ENCODE results near the gene AXL.

AXL gene

DNA sequence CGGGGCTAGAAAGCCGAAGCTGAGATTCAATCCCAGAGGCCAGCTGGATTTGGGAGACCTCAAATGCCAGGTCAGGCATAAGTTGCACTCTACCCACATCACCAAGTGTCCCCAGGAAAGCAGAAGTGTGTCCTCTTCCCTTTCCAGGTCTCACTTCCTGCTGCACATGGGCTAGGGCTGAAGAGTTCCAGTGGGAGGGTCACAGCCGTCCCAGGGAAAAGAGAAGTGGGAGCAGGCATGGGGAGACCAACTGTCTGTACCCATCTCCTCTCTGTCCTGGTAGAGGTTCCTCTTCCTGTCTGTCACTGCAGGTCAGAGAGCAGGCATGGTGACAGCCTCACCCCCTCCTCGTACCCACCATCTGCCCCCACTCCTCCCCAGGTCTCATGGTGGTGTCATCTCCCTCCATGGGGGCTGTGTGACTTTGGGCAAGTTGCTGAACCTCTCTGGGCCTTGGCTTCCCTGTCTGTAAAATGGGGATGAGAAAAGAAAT lies 14.8 kb downstream of the AXL start:
- DNase-seq (ENCODE audit: low spot score), result no peak
- TF ChIP-seq, protein P1, sequence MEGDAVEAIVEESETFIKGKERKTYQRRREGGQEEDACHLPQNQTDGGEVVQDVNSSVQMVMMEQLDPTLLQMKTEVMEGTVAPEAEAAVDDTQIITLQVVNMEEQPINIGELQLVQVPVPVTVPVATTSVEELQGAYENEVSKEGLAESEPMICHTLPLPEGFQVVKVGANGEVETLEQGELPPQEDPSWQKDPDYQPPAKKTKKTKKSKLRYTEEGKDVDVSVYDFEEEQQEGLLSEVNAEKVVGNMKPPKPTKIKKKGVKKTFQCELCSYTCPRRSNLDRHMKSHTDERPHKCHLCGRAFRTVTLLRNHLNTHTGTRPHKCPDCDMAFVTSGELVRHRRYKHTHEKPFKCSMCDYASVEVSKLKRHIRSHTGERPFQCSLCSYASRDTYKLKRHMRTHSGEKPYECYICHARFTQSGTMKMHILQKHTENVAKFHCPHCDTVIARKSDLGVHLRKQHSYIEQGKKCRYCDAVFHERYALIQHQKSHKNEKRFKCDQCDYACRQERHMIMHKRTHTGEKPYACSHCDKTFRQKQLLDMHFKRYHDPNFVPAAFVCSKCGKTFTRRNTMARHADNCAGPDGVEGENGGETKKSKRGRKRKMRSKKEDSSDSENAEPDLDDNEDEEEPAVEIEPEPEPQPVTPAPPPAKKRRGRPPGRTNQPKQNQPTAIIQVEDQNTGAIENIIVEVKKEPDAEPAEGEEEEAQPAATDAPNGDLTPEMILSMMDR (IDR thresholded peaks at IDR 0.05; ENCODE audit: extremely low read depth, insufficient read depth, missing control alignments), result no peak
- in situ Hi-C loops (cut with MboI; ENCODE audit: low pct_unique_long_range_greater_than_20kb, low sequenced_read_pairs, unreplicated experiment), result no loop called here

DNA sequence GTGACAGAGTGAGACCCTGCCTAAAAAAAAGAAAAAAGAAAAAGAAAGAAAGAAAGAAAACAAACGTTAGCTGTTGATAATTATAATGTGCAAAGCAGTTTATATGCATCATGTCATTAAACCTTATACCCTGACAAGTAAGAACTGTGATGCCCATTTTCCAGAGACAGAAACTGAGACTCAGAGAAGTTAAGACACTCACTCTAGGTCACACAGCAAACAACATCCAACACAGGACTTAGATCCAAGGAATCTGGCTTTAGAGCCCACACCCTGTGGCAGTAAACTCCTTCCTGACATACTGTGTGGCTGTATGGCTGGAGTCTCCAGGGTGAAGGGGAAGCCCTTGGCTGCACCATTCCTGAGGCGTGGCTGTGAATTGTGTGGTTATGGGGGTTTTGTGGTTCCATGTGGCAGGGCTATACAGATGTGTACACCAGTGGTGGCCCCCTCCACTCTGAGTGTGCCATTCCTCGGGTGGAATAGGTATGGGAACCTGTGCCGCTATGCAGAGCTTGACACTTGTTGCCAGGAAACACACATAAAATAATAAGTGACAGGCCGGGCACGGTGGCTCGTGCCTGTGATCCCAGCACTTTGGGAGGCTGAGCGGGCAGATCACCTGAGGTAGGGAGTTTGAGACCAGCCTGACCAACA lies 15.6 kb downstream of the AXL start:
- in situ Hi-C loops (cut with MboI; ENCODE audit: low pct_unique_long_range_greater_than_20kb, low sequenced_read_pairs, unreplicated experiment), result no loop called here
- TF ChIP-seq, protein P1 (IDR thresholded peaks at IDR 0.05; ENCODE audit: extremely low read depth, insufficient read depth, missing control alignments), result no peak
- DNase-seq (ENCODE audit: low spot score), result no peak

DNA sequence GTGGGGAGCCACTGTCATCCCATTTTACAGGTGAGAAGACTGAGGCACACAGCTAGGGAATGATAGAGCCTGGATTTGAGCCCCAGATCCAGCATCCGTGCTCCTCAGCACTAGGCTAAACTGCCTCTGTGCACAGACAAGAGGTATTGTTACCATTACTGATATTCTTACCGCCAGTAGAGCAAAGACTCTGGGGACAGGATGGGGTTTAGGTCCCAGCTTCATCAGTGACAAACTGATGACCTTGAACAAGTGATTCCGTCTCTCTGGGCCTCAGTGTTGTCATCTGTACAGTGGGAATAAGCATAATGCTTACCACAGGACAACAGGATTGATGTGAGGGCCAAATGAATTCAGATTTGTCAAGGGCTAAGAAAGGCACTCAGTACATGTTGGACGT lies 16.5 kb downstream of the AXL start:
- DNase-seq (ENCODE audit: low spot score), result no peak
- TF ChIP-seq, protein P1 (IDR thresholded peaks at IDR 0.05; ENCODE audit: extremely low read depth, insufficient read depth, missing control alignments), result no peak
- in situ Hi-C loops (cut with MboI; ENCODE audit: low pct_unique_long_range_greater_than_20kb, low sequenced_read_pairs, unreplicated experiment), result no loop called here

- TF ChIP-seq, protein P1 (IDR thresholded peaks at IDR 0.05; ENCODE audit: extremely low read depth, insufficient read depth, missing control alignments), result no peak
- no peak for DNase-seq (ENCODE audit: low spot score)
- in situ Hi-C loops (cut with MboI; ENCODE audit: low pct_unique_long_range_greater_than_20kb, low sequenced_read_pairs, unreplicated experiment), result no loop called here
Measured at GRCh38 chr19:41238244-41238643, 19.2 kb downstream of the AXL start.

DNA sequence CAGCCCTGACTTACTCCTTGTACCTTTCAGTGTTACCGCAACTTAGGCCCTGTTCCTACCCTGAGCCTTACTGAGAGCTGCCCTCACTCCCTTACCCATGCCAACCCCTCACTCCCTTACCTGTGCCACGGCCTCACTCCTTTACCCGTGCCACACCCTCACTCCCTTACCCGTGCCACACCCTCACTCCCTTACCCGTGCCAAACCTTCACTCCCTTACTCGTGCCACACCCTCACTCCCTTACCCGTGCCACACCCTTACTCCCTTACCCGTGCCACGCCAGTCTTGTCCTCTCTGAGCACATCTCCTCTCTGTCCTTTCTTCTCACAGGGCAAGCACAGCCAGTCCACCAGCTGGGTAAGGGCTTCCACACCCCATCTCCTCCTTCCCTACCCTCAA lies 20.3 kb downstream of the AXL start:
- TF ChIP-seq, protein P1 (IDR thresholded peaks at IDR 0.05; ENCODE audit: extremely low read depth, insufficient read depth, missing control alignments), result no peak
- in situ Hi-C loops (cut with MboI; ENCODE audit: low pct_unique_long_range_greater_than_20kb, low sequenced_read_pairs, unreplicated experiment), result no loop called here
- no peak for DNase-seq (ENCODE audit: low spot score)

GRCh38 chr19:41239961-41240574 lies 21.0 kb downstream of the AXL start:
- TF ChIP-seq, protein P1 (IDR thresholded peaks at IDR 0.05; ENCODE audit: extremely low read depth, insufficient read depth, missing control alignments), result no peak
- in situ Hi-C loops (cut with MboI; ENCODE audit: low pct_unique_long_range_greater_than_20kb, low sequenced_read_pairs, unreplicated experiment), result no loop called here
- no peak for DNase-seq (ENCODE audit: low spot score)
